NCI-H1105 treated with DMSO at 0.1 percent for 48 hours (cell line): ENCODE measurements around the gene SYNGR2.

Source experiments
- DNase-seq: peaks from one replicate; lab custom pipeline; 2025; lab: John Stamatoyannopoulos, UW

Gene SYNGR2

DNA sequence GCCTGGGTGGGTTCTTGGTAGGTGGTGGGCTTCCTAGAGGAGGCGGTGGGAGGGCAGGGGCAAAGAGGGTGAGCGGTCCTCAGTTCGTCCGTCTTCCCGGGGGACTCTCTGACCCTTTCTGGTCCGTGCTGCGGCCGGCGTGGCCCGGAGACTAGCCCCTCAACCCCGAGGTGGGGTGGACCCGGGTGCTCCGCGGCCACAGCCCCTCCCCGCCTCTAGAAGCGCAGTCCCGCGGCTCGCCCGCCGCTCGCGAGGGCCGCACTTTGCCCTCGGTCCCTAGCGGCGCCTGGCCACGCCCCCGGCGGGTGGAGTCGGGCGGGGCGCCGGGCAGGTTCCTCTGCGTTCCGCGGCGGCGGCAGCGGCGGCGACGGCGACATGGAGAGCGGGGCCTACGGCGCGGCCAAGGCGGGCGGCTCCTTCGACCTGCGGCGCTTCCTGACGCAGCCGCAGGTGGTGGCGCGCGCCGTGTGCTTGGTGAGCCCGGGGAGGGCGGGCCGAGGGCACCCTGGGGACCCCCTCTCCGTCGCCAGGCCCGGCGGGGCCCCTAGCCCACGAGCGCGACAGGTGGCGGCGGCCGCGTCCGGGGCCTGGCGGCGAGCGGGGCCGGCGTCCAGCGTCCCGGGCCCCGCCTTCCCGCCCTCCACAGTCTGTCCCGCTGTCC, at the start of gene SYNGR2:
TSS of gene SYNGR2 (plus strand) at position 340 of the 661 bp plus-strand sequence. CDS start at position 376, 36 bp downstream.
- peak; percentile 53 for DNase-seq

DNA sequence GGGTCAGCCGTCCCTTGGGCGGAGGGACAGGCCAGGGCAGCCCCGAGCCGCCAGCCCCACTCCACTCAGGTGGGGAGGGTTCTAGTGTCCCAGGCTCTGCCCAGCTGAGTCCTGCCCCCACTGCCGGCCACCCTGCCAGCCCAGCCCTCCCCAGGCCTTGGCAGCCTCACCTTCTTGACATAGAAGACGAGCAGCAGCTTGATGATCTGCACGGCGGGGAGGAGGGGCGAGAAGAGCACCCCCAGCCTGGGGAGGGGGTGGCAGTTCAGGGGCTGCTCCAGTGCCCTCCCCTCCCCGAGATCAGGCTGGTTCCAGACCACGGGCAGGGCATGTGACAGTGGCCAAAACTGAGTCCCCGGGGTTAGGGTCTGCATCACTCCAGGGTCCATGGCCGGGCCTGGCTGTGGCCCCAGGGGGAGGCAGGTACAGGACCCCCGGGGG, 49.6 kb upstream of the SYNGR2 start:
- DNase-seq = no peak

GRCh38 chr17:78120537-78120936, 47.8 kb upstream of the SYNGR2 start:
- no peak for DNase-seq

DNA sequence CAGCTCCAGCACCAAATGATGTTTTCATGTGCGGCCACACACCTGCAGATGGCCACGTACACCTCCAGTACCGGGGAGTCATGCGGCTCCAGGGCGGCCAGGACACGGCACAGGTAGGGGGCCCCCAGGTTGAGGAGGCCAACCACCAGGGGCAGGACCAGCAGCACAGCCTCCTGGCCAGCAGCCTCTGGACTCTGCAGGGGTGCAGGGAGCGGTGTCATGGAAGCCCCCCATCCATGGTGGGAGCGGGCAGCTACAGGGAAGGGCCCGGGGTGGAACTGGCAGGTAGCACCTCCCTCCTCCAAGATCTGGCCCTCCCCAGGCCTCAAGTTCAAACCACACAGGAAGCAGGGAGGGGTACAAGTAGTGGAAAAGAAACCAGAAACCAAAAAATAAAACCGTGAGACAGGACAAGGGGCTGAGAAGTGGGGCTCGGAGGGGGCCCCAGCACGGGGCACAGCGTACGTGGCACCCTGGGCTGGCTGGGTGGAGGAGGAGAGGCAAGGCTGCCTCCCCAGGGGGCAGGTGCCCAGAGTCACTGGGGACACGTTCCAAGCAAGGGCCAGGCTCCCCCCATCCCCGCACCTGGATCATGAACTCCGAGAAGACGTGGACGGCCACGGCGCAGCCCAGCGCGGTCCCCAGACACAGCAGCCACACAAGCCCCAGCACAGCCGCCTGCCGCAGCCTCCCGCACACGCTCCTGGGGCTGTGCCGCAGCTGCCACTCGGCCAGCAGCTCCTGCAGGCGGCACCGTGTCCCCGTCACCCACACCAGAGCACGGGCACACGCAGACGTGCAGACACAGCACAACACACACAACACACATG, 47.2 kb upstream of the SYNGR2 start:
- no peak for DNase-seq

GRCh38 chr17:78121801-78122215, 46.6 kb upstream of the SYNGR2 start:
- DNase-seq = no peak

DNA sequence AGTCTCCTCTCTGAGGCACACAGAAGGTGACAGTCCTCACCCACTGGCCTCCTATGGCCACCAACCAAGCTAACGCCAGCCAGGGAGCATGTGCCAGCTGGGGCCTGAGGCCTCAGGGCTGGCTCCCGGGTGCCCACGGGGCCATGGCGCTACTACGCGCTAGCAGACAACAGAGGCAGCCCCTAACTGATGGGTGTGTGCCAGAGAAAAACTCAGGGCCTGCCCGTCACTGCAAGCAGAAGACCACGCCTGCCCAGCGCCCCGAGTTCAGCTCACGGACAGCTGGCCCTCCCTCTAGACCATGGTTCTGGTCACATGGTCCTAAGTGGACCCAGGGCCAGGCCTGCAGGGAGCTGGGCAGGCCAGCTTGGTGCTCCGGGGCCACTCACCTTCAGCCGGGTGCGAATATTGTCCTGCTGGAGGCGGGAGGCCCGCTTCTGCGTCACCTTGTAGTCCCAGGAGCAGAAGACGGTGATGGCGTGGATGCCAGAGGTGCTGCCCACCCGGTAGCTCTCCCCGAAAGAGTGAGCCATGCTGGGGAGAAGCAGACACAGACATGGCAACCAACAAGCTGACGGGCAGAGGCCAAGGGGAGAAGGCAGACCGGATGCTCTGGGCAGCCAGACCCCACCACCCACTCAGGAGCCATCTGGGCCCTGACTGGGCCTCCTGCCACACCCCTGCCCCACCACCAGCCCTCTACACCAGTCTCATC, 46.0 kb upstream of the SYNGR2 start:
- no peak for DNase-seq

- DNase-seq = no peak
Observed at GRCh38 chr17:78122931-78123249, 45.5 kb upstream of the SYNGR2 start.

- no peak for DNase-seq
Observed at GRCh38 chr17:78123258-78123929, 45.0 kb upstream of the SYNGR2 start.

DNA sequence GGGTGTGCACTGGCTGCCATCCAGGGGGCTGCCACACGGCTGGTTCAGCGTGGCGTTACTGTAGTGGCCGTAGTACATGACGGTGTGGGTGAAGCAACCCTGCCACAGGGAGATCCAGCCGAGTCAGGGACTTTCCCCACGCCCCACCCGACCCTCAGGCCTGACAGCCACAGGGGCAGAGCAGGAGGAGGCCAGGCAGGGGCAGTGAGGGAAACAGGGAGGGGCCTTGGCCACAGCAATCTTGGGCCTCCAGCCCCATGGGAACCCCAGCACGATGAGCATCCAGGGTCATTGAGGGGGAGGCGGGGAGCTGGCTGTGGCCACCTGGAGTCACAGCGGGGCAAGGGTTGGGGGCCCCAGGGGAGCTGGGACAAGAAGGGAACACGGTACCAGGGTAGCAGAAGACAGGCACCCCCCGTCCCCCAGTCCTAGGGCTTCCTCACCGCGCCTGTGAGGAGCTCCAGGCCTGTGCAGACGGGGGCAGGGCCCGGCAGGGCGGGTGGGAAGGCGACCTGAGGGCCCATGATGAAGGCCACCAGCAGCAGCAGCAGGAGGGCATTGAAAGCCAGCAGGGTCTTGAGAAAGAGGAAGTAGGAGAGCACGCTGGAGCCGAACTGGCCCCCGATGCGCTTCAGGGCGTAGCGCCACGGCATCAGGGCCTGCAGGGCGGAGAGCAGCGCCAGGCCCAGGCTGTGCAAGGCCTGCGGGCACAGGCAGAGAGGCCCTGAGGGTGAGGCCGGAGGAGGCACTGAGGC, 44.1 kb upstream of the SYNGR2 start:
- DNase-seq = no peak

DNA sequence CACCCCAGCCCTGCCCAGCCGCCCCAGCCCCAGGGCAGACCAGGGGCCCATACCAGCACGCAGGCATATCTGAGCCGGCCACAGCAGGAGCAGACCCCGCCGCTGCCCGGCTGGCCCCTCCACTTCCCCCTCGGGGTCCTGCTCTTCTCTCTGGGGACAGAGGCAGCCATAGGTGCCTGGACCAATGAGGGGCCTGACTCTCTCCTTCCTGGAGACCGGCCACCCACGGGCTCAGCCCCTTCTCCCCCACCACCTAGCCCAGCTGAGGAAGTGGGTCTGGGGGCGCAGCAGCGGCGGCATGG, 43.6 kb upstream of the SYNGR2 start:
- DNase-seq = no peak

GRCh38 chr17:78125138-78125913, 43.1 kb upstream of the SYNGR2 start:
- no peak for DNase-seq

DNA sequence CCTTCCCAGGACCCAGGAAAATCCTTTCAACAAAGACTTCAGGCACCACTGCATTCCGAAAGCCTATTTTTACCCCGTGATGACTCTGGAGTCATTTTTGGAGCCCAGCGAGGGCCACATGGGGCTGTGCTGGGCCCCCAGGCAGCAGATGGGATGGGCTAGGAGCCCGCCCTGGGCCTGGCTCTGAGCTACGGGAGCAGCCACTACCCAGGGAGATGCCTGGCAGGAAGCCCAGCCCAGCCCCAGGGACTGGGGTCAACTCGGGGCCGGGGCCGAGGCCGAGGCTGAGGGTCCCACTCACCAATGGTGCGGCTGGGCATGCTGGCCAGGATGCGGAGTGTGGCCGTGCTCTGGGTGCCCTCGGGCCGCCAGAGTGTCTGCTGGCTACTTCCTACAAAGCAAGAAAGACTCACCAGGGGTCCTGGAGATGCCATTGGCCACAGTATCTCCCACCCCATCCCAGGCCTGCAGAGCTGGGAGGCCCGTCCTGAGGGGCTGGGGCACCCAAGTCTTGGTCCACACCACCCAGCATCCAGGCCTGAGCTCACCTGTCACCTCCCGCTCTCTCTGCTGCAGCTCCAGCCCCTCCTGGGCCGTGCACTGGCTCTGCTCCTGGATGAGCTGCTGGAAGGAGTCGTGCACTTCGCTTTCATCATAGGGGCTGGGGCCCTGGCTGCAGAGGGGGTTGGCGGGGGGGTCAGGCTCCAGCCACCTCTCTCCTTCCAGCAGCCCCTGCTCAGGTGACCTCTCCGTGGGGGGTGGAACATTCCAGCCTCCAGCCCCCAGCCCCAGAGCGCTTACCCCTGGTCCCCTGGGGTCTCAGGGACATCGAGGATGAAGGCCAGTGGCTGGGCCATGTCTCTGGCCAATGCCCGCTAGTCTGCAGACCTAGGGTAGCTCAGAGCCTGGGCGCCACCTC, 42.1 kb upstream of the SYNGR2 start:
- DNase-seq = no peak

- DNase-seq = no peak
Observed at GRCh38 chr17:78126895-78127238, 41.5 kb upstream of the SYNGR2 start.

DNA sequence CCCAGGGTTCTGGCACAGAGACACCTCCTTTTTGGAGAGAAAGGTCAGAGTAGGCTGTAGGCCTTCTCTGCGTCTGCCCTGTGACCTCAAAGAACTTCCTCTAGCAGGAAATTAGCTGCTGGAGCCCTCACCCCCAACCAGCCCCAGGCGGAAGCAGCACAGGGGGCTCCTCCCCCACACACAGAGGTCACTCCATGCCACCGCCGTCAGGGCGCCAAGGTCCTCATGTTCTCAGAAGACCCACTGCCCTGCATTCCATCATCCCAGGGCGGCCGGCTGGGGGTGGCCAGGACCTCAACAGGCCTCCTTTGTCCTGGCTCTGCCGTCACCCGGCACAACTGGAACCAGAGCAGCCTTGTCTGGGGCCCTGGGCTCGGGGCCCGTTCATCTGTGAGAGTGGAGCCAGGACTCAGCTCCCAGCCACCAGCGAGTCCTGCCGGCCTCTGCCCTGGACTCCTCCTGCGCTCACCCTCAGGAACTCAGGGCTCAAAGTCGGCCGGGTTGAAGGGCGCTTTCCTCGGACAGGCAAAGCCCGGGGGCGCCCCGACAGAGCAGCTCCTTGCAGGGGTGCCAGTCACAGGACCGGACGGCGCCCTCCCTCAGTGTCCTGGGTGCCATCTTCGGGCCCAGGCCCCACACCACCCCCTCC, 41.0 kb upstream of the SYNGR2 start:
- DNase-seq = no peak

DNA sequence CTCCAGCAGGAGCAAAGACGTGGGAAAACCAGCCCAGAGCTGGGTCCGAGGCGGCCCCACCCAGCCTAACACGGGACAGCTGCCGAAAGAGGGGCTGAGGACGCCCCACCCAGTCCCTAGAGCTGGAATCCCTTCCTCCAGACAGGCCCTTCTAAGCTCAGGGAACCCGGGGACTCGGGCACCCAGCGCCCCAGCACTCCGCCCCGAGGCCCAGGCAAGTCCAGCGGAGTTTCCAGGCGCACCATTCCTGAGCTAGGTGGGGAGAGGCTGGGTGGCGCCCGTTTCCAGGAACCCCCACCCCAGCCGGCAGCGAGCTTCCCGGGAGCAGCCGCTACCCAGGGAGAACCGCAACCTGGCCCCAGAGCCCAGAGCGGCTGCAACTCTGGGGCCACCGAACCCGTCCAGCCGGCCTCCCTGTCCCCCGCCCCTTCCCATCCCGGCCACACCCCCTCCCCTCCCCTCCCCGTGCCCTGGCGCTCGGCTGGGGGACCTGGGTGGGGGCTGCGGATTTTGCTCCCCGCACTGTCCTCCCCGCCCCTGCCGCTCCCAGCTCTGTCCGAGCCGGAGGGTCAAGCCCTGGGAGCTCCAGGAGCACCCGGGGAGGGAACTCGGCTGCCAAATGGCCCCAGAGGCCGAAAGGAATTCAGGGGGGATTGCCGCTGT, 40.4 kb upstream of the SYNGR2 start:
- DNase-seq = no peak

DNA sequence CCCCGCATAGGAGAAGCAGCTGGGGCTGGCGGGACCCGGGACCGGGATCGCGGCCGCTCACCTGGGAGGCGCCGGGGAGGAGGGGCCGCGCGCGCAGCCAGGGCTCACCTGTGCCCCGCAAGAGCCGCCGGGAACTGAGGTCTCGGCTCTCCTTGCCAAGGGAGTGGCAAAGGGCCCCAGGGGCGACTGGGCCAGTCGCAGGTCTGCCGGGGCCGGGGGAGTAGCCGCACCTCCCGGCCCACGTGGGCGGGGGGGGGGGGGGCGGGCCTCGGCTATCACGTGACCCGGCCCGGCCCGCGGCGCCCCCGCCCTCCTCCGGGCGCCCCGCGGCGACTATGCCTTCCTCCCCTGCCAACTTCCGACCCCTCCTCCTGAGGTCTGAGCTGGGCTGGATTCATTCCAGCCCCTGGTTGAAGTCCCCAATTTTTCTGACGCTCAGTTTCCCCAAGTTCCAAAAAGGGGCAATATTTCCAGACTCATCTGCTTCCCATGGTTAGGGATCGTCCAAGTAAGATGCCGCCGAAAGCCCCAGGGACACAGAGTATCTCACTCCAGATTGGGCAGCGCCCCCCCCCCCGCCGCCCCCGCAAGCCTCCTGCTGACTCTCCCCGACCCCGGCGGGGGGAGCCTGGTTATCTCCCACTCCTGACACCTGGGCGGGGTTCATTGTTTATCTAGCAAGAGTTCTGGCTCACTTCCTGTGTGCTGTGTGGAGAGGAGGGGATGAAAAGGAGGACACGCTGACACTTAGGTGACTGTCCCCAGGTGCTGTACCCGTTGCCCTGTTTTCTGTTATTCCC, 39.6 kb upstream of the SYNGR2 start, which contains the start of gene TMC6:
TSS of gene TMC6 (minus strand) at position 205 of the 800 bp plus-strand sequence. CDS start 1,923 bp downstream, outside the sequence.
- peak; percentile 56 for DNase-seq

- no peak for DNase-seq
Observed at GRCh38 chr17:78129351-78130089, 38.9 kb upstream of the SYNGR2 start.
